ENCODE results near the gene CALML5.

- no peak for TF ChIP-seq EP300 (IDR thresholded peaks at IDR 0.05; ENCODE audit: low read depth)
- no peak for TF ChIP-seq CTCF (IDR thresholded peaks at IDR 0.05)
These were observed 46.7 kb upstream of the CALML5 start for GRCh38 chr10:5545778-5546710.

Measured in transverse colon (tissue), 3 donors.